Fibroblast of villous mesenchyme (primary cell): ENCODE data around the gene KDM4D. TPM values are rescaled to one million over a fixed set of nuclear protein-coding genes. Genes with fewer than 3 reads are reported as not detected.

ENCODE experiments used
- DNase-seq: peaks from one replicate; pipeline ENCODE4 v3.0.0-alpha.2; 2010; ENCODE audit warnings: low read depth
- H3K4me3 ChIP-seq: 2 replicates; pipeline ENCODE4 v1.5.1; 2011; ENCODE audit warnings: low read depth, mild to moderate bottlenecking, low read length
- total RNA-seq: library from RNA; depleted of rRNA; stranded (reverse); fragments of >200 nt; gene quantifications from 2 replicates; pipeline ENCODE4 v1.2.3, GENCODE V29; 2012
- TF ChIP-seq, protein P1 (sequence below): IDR thresholded peaks from 2 replicates; pipeline ENCODE4 v1.5.1; 2012; ENCODE audit warnings: low read depth, mild to moderate bottlenecking, low read length; ENCODE audit not compliant: insufficient read depth

The KDM4D gene
- total RNA-seq, 1 donor = 1.3 TPM

DNA sequence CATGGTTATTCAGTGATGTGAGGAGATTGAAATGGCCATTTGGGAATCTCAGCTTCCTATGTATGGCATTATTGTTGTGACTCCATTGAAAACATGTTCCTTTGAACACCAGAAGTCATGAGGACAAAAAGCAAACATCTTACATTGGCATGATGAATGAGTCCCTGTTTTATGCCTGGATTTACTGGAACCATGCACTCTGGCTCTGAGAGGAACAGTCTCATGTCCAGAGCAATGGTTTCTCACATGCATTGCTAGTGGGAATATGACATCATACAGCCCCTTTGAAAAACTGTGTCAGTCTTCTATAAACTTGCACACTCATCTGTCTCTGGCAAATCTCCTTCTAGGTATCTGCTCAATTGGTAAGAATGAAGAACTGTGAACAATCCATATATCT is 72.3 kb downstream of the KDM4D start:
- no peak for DNase-seq
- TF ChIP-seq, protein P1, sequence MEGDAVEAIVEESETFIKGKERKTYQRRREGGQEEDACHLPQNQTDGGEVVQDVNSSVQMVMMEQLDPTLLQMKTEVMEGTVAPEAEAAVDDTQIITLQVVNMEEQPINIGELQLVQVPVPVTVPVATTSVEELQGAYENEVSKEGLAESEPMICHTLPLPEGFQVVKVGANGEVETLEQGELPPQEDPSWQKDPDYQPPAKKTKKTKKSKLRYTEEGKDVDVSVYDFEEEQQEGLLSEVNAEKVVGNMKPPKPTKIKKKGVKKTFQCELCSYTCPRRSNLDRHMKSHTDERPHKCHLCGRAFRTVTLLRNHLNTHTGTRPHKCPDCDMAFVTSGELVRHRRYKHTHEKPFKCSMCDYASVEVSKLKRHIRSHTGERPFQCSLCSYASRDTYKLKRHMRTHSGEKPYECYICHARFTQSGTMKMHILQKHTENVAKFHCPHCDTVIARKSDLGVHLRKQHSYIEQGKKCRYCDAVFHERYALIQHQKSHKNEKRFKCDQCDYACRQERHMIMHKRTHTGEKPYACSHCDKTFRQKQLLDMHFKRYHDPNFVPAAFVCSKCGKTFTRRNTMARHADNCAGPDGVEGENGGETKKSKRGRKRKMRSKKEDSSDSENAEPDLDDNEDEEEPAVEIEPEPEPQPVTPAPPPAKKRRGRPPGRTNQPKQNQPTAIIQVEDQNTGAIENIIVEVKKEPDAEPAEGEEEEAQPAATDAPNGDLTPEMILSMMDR = no peak
- H3K4me3 ChIP-seq = no peak overlapping the region

Other genes starting within 250 kb of the KDM4D start
- gene AMOTL1, start 205.4 kb upstream of the KDM4D start, total RNA-seq = 25.9 and 27.7 TPM in 2 replicates
- gene CWC15, start 153 bp upstream of the KDM4D start, total RNA-seq = 30.6 and 35.0 TPM in 2 replicates
- gene KDM4E, start 51.5 kb downstream of the KDM4D start, total RNA-seq = not detected in 2 replicates
- gene KDM4F, start 75.7 kb downstream of the KDM4D start, total RNA-seq = not detected in 2 replicates
- 17.4 and 19.0 TPM in 2 replicates for gene SRSF8, start 93.2 kb downstream of the KDM4D start, total RNA-seq
- gene ENDOD1, start 116.1 kb downstream of the KDM4D start, total RNA-seq = 20.3 and 40.6 TPM in 2 replicates